Measurements from ENCODE around the gene PRG2. TPM values are rescaled to one million over a fixed set of nuclear protein-coding genes. Genes with fewer than 3 reads are reported as not detected.
"Not testable (repeated sequence)": the region's sequence is repeated elsewhere in the genome, so short reads cannot be mapped to it uniquely, and the experiment has no call there.

Gene PRG2
- total RNA-seq, 1 experiment from 2014 or later = not detected

- POLR2A ChIA-PET (ENCODE audit: unreplicated experiment) = no interaction called here
- peak; percentile 71 for ATAC-seq
Measured at GRCh38 chr11:57406337-57406904, 16.0 kb upstream of the PRG2 start.

DNA sequence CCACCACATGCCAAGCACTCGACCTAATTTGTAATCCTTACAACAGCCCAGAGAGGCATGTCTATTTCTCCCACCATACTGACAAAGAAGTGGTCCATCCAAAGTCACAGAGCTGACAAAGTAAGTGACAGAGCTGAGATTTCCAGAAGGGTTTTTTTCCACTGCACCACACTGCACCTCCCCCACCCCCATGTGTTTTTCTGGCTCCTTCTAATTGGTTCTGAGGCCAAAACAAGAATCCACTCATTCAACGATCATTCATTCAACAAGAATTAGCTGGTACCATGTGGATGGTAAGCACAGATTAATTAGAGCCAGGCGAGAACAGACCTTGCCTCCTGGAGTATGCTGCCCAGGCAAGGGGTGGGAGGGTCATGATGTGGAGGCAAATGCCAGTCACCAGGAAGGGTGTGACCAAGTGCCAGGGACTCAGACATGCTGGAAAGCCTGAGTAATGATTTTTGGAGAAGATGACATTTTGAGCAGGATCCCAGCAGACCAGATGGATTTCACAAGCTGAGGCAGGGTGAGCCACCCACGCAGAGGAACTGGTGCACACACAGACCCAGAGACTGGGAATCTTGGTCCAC lies 14.9 kb upstream of the PRG2 start:
- H3K27me3 ChIP-seq (ENCODE audit: low read length) = no peaks in the 10 kb centered on the region
- DNase-seq = no peak
- H3K36me3 ChIP-seq (ENCODE audit: low read depth, low read length) = 0 out of 2 replicates have a peak, but pooled peaks cover 3% of the 10 kb centered on the region
- no peaks in the 10 kb centered on the region for H3K79me2 ChIP-seq (ENCODE audit: low read length)
- no peak for TF ChIP-seq EZH2 (IDR thresholded peaks at IDR 0.05; ENCODE audit: low read length, unreplicated experiment)
- TF ChIP-seq EZH2phosphoT487 (IDR thresholded peaks at IDR 0.05; ENCODE audit: borderline replicate concordance, low read length) = no peak
- TF ChIP-seq, protein P1, sequence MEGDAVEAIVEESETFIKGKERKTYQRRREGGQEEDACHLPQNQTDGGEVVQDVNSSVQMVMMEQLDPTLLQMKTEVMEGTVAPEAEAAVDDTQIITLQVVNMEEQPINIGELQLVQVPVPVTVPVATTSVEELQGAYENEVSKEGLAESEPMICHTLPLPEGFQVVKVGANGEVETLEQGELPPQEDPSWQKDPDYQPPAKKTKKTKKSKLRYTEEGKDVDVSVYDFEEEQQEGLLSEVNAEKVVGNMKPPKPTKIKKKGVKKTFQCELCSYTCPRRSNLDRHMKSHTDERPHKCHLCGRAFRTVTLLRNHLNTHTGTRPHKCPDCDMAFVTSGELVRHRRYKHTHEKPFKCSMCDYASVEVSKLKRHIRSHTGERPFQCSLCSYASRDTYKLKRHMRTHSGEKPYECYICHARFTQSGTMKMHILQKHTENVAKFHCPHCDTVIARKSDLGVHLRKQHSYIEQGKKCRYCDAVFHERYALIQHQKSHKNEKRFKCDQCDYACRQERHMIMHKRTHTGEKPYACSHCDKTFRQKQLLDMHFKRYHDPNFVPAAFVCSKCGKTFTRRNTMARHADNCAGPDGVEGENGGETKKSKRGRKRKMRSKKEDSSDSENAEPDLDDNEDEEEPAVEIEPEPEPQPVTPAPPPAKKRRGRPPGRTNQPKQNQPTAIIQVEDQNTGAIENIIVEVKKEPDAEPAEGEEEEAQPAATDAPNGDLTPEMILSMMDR (conservative IDR thresholded peaks at IDR 0.05; ENCODE audit: low read depth, low read length) = no peak
- no TSS peak for BruUV-seq (replicated peaks)
- no peak for ATAC-seq
- intact Hi-C loops (cut with micrococcal nuclease) = no loop called here
- H3F3A ChIP-seq (ENCODE audit: low read length, unreplicated experiment) = no peaks in the 10 kb centered on the region
- ChIA-PET POLR2A (ENCODE audit: unreplicated experiment) (interaction anchor here (0.5 to 0.6 kb wide), 2 partner anchors 20 to 83 kb away, joined by 6 to 7 read pairs; no protein-coding TSS in a partner anchor), CTCF (no interaction called here)
- no peak overlapping the region for H3K9ac ChIP-seq (ENCODE audit: low read length)
- no peak overlapping the region for H3K4me2 ChIP-seq (ENCODE audit: low read length)
- no peak overlapping the region for H3K27ac ChIP-seq (ENCODE audit: low read length)
- no peaks in the 10 kb centered on the region for H3K9me3 ChIP-seq (ENCODE audit: low read length)
- no peaks in the 10 kb centered on the region for H4K20me1 ChIP-seq (ENCODE audit: low read length)
- no peaks in the 10 kb centered on the region for H3K9me2 ChIP-seq (replicated peaks; ENCODE audit: low read length)
- H3K4me3 ChIP-seq (ENCODE audit: low read length) = no peak overlapping the region
- no peak overlapping the region for H2AFZ ChIP-seq (ENCODE audit: low read length)
- H3K4me1 ChIP-seq (ENCODE audit: insufficient read depth, low read length) = peaks cover 39% of the 10 kb centered on the region

More at GRCh38 chr11:57406337-57406904, 16.0 kb upstream of the PRG2 start:
- DNase-seq = peak; percentile 54
- H3K9me2 ChIP-seq (replicated peaks; ENCODE audit: low read length) = no peaks in the 10 kb centered on the region
- intact Hi-C loops (cut with micrococcal nuclease) = no loop called here
- CTCF ChIA-PET = no interaction called here
- no peak overlapping the region for H3K9ac ChIP-seq (ENCODE audit: low read length)
- H2AFZ ChIP-seq (ENCODE audit: low read length) = 0 out of 2 replicates have a peak overlapping the region, but pooled peaks have one; percentile 29
- no peaks in the 10 kb centered on the region for H3K79me2 ChIP-seq (ENCODE audit: low read length)
- peaks cover 37% of the 10 kb centered on the region for H3K4me1 ChIP-seq (ENCODE audit: insufficient read depth, low read length)
- no TSS peak for BruUV-seq (replicated peaks)
- no peaks in the 10 kb centered on the region for H4K20me1 ChIP-seq (ENCODE audit: low read length)
- H3K9me3 ChIP-seq (ENCODE audit: low read length) = no peaks in the 10 kb centered on the region
- H3K4me2 ChIP-seq (ENCODE audit: low read length) = peak overlapping the region; percentile 37
- no peaks in the 10 kb centered on the region for H3K27me3 ChIP-seq (ENCODE audit: low read length)
- no peaks in the 10 kb centered on the region for H3F3A ChIP-seq (ENCODE audit: low read length, unreplicated experiment)
- peak overlapping the region; percentile 43 for H3K27ac ChIP-seq (ENCODE audit: low read length)
- TF ChIP-seq EZH2phosphoT487 (IDR thresholded peaks at IDR 0.05; ENCODE audit: borderline replicate concordance, low read length) (no peak), EZH2 (IDR thresholded peaks at IDR 0.05; ENCODE audit: low read length, unreplicated experiment) (no peak)
- TF ChIP-seq, protein P1 (conservative IDR thresholded peaks at IDR 0.05; ENCODE audit: low read depth, low read length) = no peak
- H3K4me3 ChIP-seq (ENCODE audit: low read length) = no peak overlapping the region
- 0 out of 2 replicates have a peak, but pooled peaks cover 3% of the 10 kb centered on the region for H3K36me3 ChIP-seq (ENCODE audit: low read depth, low read length)

DNA sequence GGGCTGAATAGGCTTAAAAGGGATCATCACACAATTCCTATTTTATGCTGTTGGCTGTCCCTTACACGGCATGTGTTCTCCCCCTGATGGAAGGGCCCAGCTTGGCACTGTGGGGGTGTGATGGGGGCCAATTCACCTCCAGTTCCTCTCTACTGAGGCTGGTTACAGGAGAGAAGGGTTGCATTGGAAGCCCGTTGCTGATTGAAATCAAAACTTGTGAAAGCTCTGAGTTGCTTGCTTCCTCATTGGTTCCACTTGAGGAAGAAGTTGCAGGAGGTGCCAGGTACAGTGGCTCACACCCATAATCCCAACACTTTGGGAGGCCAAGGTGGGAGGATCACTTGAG lies 13.3 kb upstream of the PRG2 start:
- no peak overlapping the region for H2AFZ ChIP-seq (ENCODE audit: low read length)
- ATAC-seq (no peak), DNase-seq (no peak)
- H4K20me1 ChIP-seq (ENCODE audit: low read length) = no peaks in the 10 kb centered on the region
- no peak overlapping the region for H3K4me3 ChIP-seq (ENCODE audit: low read length)
- 0 out of 2 replicates have a peak, but pooled peaks cover 3% of the 10 kb centered on the region for H3K36me3 ChIP-seq (ENCODE audit: low read depth, low read length)
- intact Hi-C loops (cut with micrococcal nuclease) = loop anchor here (5.0 kb wide), 1 partner anchor 39 kb away; no protein-coding TSS in a partner anchor
- no peak overlapping the region for H3K9ac ChIP-seq (ENCODE audit: low read length)
- H3K27ac ChIP-seq (ENCODE audit: low read length) = no peak overlapping the region
- POLR2A ChIA-PET (ENCODE audit: unreplicated experiment) = no interaction called here
- no peaks in the 10 kb centered on the region for H3F3A ChIP-seq (ENCODE audit: low read length, unreplicated experiment)
- peaks cover 51% of the 10 kb centered on the region for H3K4me1 ChIP-seq (ENCODE audit: insufficient read depth, low read length)
- no peaks in the 10 kb centered on the region for H3K79me2 ChIP-seq (ENCODE audit: low read length)
- no TSS peak for BruUV-seq (replicated peaks)
- no peaks in the 10 kb centered on the region for H3K9me2 ChIP-seq (replicated peaks; ENCODE audit: low read length)
- TF ChIP-seq EZH2phosphoT487 (IDR thresholded peaks at IDR 0.05; ENCODE audit: borderline replicate concordance, low read length) = no peak
- no peak for TF ChIP-seq EZH2 (IDR thresholded peaks at IDR 0.05; ENCODE audit: low read length, unreplicated experiment)
- TF ChIP-seq, protein P1 (conservative IDR thresholded peaks at IDR 0.05; ENCODE audit: low read depth, low read length) = no peak
- CTCF ChIA-PET = no interaction called here
- no peaks in the 10 kb centered on the region for H3K9me3 ChIP-seq (ENCODE audit: low read length)
- no peak overlapping the region for H3K4me2 ChIP-seq (ENCODE audit: low read length)
- no peaks in the 10 kb centered on the region for H3K27me3 ChIP-seq (ENCODE audit: low read length)

DNA sequence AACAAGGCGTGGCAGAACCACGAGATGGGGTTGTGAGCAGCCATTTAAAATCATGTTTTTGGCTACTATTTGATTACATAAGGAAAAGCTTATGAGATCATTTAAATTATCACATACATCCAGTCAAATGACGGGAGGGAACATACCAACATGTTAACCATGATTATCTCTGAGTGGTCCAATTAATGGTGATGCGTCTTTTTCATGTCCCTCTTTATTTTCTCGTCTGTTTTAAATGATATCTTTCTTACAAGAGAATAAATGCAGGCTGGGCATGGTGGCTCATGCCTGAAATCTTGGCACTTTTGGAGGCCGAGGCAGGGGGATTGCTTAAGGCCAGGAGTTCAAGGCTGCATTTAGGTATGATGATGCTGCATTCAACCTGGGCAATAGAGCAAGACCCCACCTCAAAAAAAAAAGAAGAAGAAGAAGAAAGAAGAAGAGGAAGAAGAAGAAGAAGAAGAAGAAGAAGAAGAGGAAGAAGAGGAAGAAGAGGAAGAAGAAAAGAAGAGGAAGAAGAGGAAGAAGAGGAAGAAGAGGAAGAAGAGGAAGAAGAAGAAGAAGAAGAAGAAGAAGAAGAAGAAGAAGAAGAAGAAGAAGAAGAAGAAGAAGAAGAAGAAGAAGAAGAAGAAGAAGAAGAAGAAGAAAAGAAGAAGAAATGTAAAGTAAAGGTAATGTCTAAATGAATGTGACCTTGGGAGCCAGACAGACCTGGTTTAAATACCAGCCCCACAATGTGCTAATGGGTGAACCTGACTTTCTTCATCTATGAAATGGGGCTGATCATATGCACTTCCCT lies 12.8 kb upstream of the PRG2 start:
- Histone ChIP-seq H3K4me1 (ENCODE audit: insufficient read depth, low read length) (peaks cover 55% of the 10 kb centered on the region), H3K4me2 (ENCODE audit: low read length) (peak overlapping the region; percentile 45), H3K27ac (ENCODE audit: low read length) (peak overlapping the region; percentile 78)
- DNase-seq; BruUV-seq (replicated peaks); H2AFZ ChIP-seq (ENCODE audit: low read length); H3K36me3 ChIP-seq (ENCODE audit: low read depth, low read length); H3K27me3 ChIP-seq (ENCODE audit: low read length); CTCF ChIA-PET; H3F3A ChIP-seq (ENCODE audit: low read length, unreplicated experiment); H3K4me3 ChIP-seq (ENCODE audit: low read length); H3K79me2 ChIP-seq (ENCODE audit: low read length); ATAC-seq; H3K9me3 ChIP-seq (ENCODE audit: low read length); H3K9ac ChIP-seq (ENCODE audit: low read length); H3K9me2 ChIP-seq (replicated peaks; ENCODE audit: low read length); H4K20me1 ChIP-seq (ENCODE audit: low read length): not testable (repeated sequence)
- intact Hi-C loops (cut with micrococcal nuclease) = loop anchor here (5.0 kb wide), 1 partner anchor 39 kb away; no protein-coding TSS in a partner anchor
- POLR2A ChIA-PET (ENCODE audit: unreplicated experiment) = interaction anchor here (0.6 kb wide), 1 partner anchor 79 kb away, joined by 3 read pairs; no protein-coding TSS in a partner anchor
